Measurements from ENCODE around the gene CSF3.

GRCh38 chr17:40058865-40059264 lies 43.6 kb downstream of the CSF3 start:
- TF ChIP-seq, protein P1, sequence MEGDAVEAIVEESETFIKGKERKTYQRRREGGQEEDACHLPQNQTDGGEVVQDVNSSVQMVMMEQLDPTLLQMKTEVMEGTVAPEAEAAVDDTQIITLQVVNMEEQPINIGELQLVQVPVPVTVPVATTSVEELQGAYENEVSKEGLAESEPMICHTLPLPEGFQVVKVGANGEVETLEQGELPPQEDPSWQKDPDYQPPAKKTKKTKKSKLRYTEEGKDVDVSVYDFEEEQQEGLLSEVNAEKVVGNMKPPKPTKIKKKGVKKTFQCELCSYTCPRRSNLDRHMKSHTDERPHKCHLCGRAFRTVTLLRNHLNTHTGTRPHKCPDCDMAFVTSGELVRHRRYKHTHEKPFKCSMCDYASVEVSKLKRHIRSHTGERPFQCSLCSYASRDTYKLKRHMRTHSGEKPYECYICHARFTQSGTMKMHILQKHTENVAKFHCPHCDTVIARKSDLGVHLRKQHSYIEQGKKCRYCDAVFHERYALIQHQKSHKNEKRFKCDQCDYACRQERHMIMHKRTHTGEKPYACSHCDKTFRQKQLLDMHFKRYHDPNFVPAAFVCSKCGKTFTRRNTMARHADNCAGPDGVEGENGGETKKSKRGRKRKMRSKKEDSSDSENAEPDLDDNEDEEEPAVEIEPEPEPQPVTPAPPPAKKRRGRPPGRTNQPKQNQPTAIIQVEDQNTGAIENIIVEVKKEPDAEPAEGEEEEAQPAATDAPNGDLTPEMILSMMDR (conservative IDR thresholded peaks at IDR 0.05; ENCODE audit: low read length): no peak
- TF ChIP-seq EZH2phosphoT487 (IDR thresholded peaks at IDR 0.05; ENCODE audit: borderline replicate concordance, low read depth, low read length): no peak
